Smooth muscle cell of the pulmonary artery (primary cell): ENCODE data around the gene DNAAF5. TPM values are rescaled to one million over a fixed set of nuclear protein-coding genes. Genes with fewer than 3 reads are reported as not detected.

ENCODE experiments used
- total RNA-seq: library from RNA; depleted of rRNA; stranded (reverse); fragments of >200 nt; gene quantifications from 2 replicates; pipeline ENCODE4 v1.2.3, GENCODE V29; 2014

Gene DNAAF5
- 17.8 and 24.1 TPM in 2 replicates for total RNA-seq

GRCh38 chr7:726084-726853 is at the start of gene DNAAF5:
DNAAF5 (plus strand) TSS chr7:726699; CDS start chr7:726721, 22 bp downstream.

GRCh38 chr7:727104-727805 is 756 bp downstream of the DNAAF5 start, which contains the start of gene PRKAR1B:
PRKAR1B (minus strand) TSS chr7:727281; CDS start chr7:711505, 15,776 bp downstream.

DNA sequence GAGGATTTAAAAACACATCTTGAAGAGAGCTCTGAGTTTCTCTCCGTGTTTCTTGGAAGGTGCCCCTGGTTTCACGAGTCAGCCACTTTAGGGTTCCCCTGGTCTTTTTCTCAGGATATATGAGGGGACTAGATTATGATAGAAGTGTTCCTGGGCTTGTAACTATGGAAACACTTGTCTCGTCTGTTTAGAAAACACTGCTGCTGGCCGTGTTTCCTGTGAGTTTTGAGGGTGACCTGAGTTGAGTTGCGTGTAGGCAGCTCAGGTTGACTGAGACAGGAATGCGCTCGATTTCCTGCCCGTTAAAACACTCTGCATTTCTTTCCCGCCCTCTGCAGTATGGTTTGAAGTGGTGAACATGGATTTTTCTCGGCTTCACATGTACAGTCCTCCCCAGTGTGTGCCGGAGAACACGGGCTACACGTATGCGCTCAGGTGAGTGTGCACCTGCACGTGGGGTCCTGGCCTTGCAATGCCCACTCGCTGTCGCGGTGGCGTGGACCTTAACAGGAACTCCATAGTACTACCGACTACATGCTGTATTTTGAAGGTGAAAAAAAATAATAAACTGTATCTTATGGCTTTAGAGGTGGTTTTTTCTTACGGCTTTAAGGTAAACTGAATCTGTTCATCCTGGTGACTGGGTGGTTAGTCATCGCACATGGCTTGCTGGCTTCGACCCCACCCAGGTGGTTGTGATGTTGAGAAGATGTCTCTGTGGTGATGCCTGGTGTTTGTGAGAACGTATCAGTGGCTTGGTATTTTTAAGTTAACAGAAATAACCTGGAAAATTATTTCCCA is 105.9 kb downstream of the DNAAF5 start, which contains the start of gene SUN1:
Gene SUN1 (plus strand): TSS at position 310 of the 801 bp plus-strand sequence. CDS start 49 bp downstream, at position 359.

Other genes with a start within 250 kb of the DNAAF5 start
- gene PDGFA, start 206.9 kb upstream of the DNAAF5 start, total RNA-seq = 61.0 and 91.5 TPM in 2 replicates
- 20.9 and 23.3 TPM in 2 replicates for gene PRKAR1B, start 582 bp downstream of the DNAAF5 start, total RNA-seq
- 291 and 366 TPM in 2 replicates for gene SUN1, start 105.8 kb downstream of the DNAAF5 start, total RNA-seq
- 19.4 and 30.4 TPM in 2 replicates for gene GET4, start 149.9 kb downstream of the DNAAF5 start, total RNA-seq
- 4.4 and 4.8 TPM in 2 replicates for gene ADAP1, start 228.0 kb downstream of the DNAAF5 start, total RNA-seq
- 9.8 and 10.1 TPM in 2 replicates for gene COX19, start 248.8 kb downstream of the DNAAF5 start, total RNA-seq